NT2/D1 (cell line): Measurements from ENCODE around the gene TP53I13.

Experiments used
- SUZ12 ChIP-seq: IDR thresholded peaks from 2 replicates; pipeline ENCODE4 v1.6.1; 2011; ENCODE audit not compliant: insufficient read length, insufficient read depth; ENCODE audit errors: extremely low read depth
- YY1 ChIP-seq: IDR thresholded peaks from 2 replicates; pipeline ENCODE4 v1.6.1; 2011; ENCODE audit not compliant: insufficient read length, insufficient read depth
- ZNF274 ChIP-seq: IDR thresholded peaks from 2 replicates; pipeline ENCODE4 v1.6.1; 2011; ENCODE audit warnings: mild to moderate bottlenecking, low read depth, low read length

- no peak for TF ChIP-seq YY1
- no peak for TF ChIP-seq ZNF274
- TF ChIP-seq SUZ12, result no peak
Measured at GRCh38 chr17:29570521-29570920, 2.0 kb downstream of the TP53I13 start.
